ENCODE results near the gene ZNF287.
"Not testable (repeated sequence)": the region's sequence is repeated elsewhere in the genome, so short reads cannot be mapped to it uniquely, and the experiment has no call there.

Gene ZNF287

GRCh38 chr17:16568541-16569357 is at the start of gene ZNF287:
Gene ZNF287, minus strand, starts transcription at chr17:16569204. Its CDS starts 1,473 bp downstream, at chr17:16567731.
- DNase-seq, result peak; percentile 96

- no peak for DNase-seq
These were observed 48.6 kb upstream of the ZNF287 start for GRCh38 chr17:16617481-16618060.

GRCh38 chr17:16599537-16599936 is 30.5 kb upstream of the ZNF287 start:
- DNase-seq, result no peak

GRCh38 chr17:16593356-16594102 is 24.5 kb upstream of the ZNF287 start:
- no peak for DNase-seq

GRCh38 chr17:16589097-16589969 is 20.3 kb upstream of the ZNF287 start:
- DNase-seq, result peak; percentile 91

- no peak for DNase-seq
These were observed 16.8 kb upstream of the ZNF287 start for GRCh38 chr17:16585796-16586195.

GRCh38 chr17:16584273-16584995 is 15.4 kb upstream of the ZNF287 start:
- peak; percentile 93 for DNase-seq

GRCh38 chr17:16583781-16584180 is 14.8 kb upstream of the ZNF287 start:
- no peak for DNase-seq

GRCh38 chr17:16573466-16573865 is 4.5 kb upstream of the ZNF287 start:
- DNase-seq, result no peak

- no peak for DNase-seq
These were observed 331 bp upstream of the ZNF287 start for GRCh38 chr17:16569358-16569712.

GRCh38 chr17:16552637-16553045 is 16.4 kb downstream of the ZNF287 start:
- no peak for DNase-seq

- no peak for DNase-seq
These were observed 16.9 kb downstream of the ZNF287 start for GRCh38 chr17:16551878-16552636.

- no peak for DNase-seq
These were observed 31.9 kb downstream of the ZNF287 start for GRCh38 chr17:16537130-16537458.

GRCh38 chr17:16534236-16534635 is 34.8 kb downstream of the ZNF287 start:
- DNase-seq, result no peak

GRCh38 chr17:16529906-16530305 is 39.1 kb downstream of the ZNF287 start:
- DNase-seq, result no peak

- no peak for DNase-seq
These were observed 41.7 kb downstream of the ZNF287 start for GRCh38 chr17:16527298-16527697.

- DNase-seq, result not testable (repeated sequence)
These were observed 43.4 kb downstream of the ZNF287 start for GRCh38 chr17:16525556-16525955.

GRCh38 chr17:16521070-16521727 is 47.8 kb downstream of the ZNF287 start:
- DNase-seq, result peak; percentile 74

GRCh38 chr17:16519021-16519420 is 50.0 kb downstream of the ZNF287 start:
- DNase-seq, result no peak

- DNase-seq, result no peak
These were observed 51.5 kb downstream of the ZNF287 start for GRCh38 chr17:16517477-16517876.

GRCh38 chr17:16516594-16517051 is 52.4 kb downstream of the ZNF287 start:
- no peak for DNase-seq
